Lower leg skin (tissue), 4 donors: ENCODE results near the gene FAM120A. TPM values are rescaled to one million over a fixed set of nuclear protein-coding genes. Genes with fewer than 3 reads are reported as not detected.

Experiments
- DNase-seq, 2 donors: peaks; one replicate each; pipeline ENCODE4 v3.0.0-alpha.2; 2019; ENCODE audit warnings: low spot score in 2 of 2
- H3K4me3 ChIP-seq: fragments of 200-600 bp; sonication (generic); 2 replicates; pipeline ENCODE4 v1.5.1; 2017; ENCODE audit warnings: mild to moderate bottlenecking, low read depth; ENCODE audit not compliant: poor library complexity, severe bottlenecking
- POLR2A ChIP-seq, 2 donors: fragments of 450-650 bp; IDR thresholded peaks; one replicate each; pipeline ENCODE4 v1.6.1; 2016 to 2017; ENCODE audit warnings: antibody characterized with exemption in 2 of 2, mild to moderate bottlenecking in 1 of 2, moderate library complexity in 1 of 2
- WGBS, 2 donors: methylation state at CpG; one replicate each; pipeline ENCODE4 v1.1.5; 2018; 5-methylcytosine and 5-hydroxymethylcytosine counted together
- intact Hi-C: fragments of 100-400 bp; cut with DNase I; formaldehyde crosslinking; loops from one replicate; pipeline ENCODE4 v1.15.0; 2023; ENCODE audit warnings: low total_unique reads
- total RNA-seq, 4 donors: library from RNA; depleted of rRNA; stranded (reverse); fragments of >200 nt; gene quantifications; one replicate each; pipeline ENCODE4 v1.1.0, GENCODE V29; 2016
- TF ChIP-seq, protein P1 (sequence below), 3 donors: fragments of 450-650 bp; IDR thresholded peaks; one replicate each; pipeline ENCODE4 v1.5.1; 2016; ENCODE audit warnings: antibody characterized with exemption in 3 of 3, mild to moderate bottlenecking in 3 of 3, moderate library complexity in 2 of 3

The FAM120A gene
- total RNA-seq, 4 donors from 2014 or later: 58.1 to 80.5 (median 65.0) TPM

DNA sequence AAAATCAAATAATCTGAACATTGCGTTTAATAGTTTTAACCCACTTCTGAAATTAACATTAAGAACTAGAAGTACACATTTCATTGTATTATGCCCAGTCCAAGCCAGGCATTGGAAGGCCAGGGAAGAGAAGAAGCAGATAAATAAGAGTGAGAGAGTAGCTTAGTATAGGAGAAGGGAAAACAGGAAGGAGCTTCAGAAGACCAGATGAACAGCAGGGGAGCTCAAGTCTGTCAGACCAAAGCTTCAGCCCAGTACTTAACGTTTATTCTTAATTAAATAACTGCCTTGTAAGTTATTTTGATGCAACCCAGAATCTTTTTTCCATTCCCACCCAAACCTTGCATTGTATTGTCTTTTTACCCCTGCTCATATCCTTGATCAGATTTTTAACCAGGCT, 13.4 kb downstream of the FAM120A start:
- H3K4me3 ChIP-seq: no peak overlapping the region
- no peak for DNase-seq
- 54 to 68% methylated on average over 2 of the region's 2 CpGs for WGBS, 2 donors
- TF ChIP-seq POLR2A (IDR thresholded peaks at IDR 0.05): no peak
- TF ChIP-seq, protein P1, sequence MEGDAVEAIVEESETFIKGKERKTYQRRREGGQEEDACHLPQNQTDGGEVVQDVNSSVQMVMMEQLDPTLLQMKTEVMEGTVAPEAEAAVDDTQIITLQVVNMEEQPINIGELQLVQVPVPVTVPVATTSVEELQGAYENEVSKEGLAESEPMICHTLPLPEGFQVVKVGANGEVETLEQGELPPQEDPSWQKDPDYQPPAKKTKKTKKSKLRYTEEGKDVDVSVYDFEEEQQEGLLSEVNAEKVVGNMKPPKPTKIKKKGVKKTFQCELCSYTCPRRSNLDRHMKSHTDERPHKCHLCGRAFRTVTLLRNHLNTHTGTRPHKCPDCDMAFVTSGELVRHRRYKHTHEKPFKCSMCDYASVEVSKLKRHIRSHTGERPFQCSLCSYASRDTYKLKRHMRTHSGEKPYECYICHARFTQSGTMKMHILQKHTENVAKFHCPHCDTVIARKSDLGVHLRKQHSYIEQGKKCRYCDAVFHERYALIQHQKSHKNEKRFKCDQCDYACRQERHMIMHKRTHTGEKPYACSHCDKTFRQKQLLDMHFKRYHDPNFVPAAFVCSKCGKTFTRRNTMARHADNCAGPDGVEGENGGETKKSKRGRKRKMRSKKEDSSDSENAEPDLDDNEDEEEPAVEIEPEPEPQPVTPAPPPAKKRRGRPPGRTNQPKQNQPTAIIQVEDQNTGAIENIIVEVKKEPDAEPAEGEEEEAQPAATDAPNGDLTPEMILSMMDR (IDR thresholded peaks at IDR 0.05): no peak
- intact Hi-C loops: no loop called here

DNA sequence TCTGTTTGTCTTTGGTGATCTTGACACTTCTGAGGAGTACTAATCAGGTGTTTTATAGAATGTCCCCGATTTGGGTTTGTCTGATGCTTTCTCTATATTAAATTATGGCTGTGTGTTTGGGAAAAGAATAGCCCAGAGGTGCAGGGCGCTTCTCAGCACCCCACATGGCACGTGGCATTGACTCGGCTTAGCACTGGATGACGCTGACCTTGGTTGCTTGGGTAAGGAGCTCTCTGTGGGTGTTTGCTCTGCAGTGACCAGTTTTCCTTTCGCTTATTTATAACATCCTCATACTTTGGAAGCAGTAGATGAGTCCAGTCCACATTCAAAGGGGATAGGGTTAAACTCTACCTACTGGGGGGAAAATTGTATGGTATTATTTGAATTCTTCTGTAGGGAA, 14.4 kb downstream of the FAM120A start:
- 92 to 95% methylated on average over 6 of the region's 6 CpGs for WGBS, 2 donors
- intact Hi-C loops: no loop called here
- no peak for DNase-seq
- TF ChIP-seq POLR2A (IDR thresholded peaks at IDR 0.05): no peak
- TF ChIP-seq, protein P1 (IDR thresholded peaks at IDR 0.05): no peak
- no peak overlapping the region for H3K4me3 ChIP-seq

DNA sequence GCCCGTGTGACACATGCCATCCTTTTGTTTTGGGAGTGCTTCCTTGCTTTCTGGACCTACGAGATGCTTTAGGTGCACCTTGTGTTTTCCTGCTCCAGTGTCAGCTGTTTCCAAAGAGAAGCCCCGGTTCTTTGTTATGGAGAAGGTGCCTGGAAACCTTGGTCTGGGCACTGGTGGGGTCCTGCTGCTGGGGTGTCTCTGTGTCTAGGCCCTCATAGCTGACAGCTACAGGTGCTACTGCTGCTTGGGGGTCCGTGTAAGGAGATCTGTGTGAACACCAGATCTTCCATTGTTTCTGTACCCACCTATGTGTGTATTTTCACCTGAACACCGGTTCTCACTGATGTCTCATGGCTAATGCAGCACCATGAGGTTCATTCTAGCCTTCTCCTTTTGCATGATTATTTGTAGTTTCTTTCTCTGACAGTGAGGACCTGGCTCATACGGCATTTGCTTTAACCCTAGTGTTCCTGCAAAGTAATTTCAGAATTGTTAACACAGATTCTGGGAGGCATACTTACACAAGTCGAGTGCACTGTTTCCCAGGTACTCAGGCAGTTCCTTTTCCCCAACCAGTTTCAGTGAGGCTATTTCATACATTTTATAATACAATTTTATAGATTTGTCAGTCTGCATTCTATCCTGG, 15.1 kb downstream of the FAM120A start:
- DNase-seq: no peak
- intact Hi-C loops: no loop called here
- H3K4me3 ChIP-seq: no peak overlapping the region
- TF ChIP-seq POLR2A (IDR thresholded peaks at IDR 0.05): no peak
- TF ChIP-seq, protein P1 (IDR thresholded peaks at IDR 0.05): no peak
- WGBS, 2 donors: 56 to 63% methylated on average over 7 of the region's 7 CpGs

DNA sequence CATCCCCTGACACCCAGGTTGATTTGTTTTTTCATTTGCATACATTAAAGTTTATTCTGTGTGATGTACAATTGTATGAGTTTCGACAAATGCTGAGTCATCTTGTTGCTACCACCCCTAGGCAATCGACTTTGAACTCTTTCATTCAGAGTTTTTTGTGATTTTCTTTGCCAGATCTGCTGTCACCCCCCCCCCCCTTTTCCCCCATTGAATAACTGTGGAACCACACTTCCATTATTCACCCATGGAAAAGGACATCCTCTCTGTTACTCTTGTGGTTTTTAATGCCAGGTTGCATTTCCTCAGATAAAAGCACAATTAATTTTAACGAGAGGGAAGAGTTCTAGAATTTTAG, 15.6 kb downstream of the FAM120A start:
- TF ChIP-seq, protein P1 (IDR thresholded peaks at IDR 0.05): no peak
- TF ChIP-seq POLR2A (IDR thresholded peaks at IDR 0.05): no peak
- intact Hi-C loops: no loop called here
- 19 to 21% methylated on average over 3 of the region's 3 CpGs for WGBS, 2 donors
- no peak for DNase-seq
- no peak overlapping the region for H3K4me3 ChIP-seq

DNA sequence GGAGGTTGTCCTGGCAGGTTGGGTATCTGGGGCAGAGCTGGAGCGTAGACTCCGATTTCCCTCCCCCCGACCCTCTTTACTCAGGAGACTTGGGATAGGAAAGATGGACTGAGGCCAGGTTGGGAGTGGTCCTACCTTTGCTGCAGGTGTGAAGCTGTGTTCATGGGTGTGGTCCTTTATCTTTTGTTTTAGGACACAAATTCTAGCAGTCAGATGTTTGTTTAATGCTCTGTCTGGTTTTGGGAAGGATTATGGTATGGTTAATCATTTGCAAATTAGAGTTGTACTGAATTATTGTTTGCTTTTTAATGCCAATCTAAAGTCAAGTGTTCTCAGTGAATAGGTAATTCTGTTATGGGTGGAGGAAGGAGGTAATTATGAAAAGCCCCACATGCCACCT, 16.0 kb downstream of the FAM120A start:
- 47 to 72% methylated on average over 3 of the region's 3 CpGs for WGBS, 2 donors
- no peak for DNase-seq
- no peak overlapping the region for H3K4me3 ChIP-seq
- intact Hi-C loops: no loop called here
- TF ChIP-seq, protein P1 (IDR thresholded peaks at IDR 0.05): no peak
- no peak for TF ChIP-seq POLR2A (IDR thresholded peaks at IDR 0.05)
